HUES48 (cell line): ENCODE measurements around the gene PTPN1.

ENCODE experiments used
- H3K27ac ChIP-seq: one replicate; pipeline ENCODE4 v1.7.0; 2013; ENCODE audit warnings: low read depth, low read length, inconsistent platforms
- H3K27me3 ChIP-seq: 2 replicates; pipeline ENCODE4 v1.6.1; 2013; ENCODE audit warnings: mild to moderate bottlenecking, low read length; ENCODE audit not compliant: control insufficient read depth, insufficient read depth
- H3K36me3 ChIP-seq: 2 replicates; pipeline ENCODE4 v1.6.1; 2013; ENCODE audit warnings: low read length; ENCODE audit not compliant: control insufficient read depth, insufficient read depth
- H3K4me1 ChIP-seq: 2 replicates; pipeline ENCODE4 v1.6.1; 2013; ENCODE audit warnings: mild to moderate bottlenecking, low read length; ENCODE audit not compliant: control insufficient read depth, insufficient read depth
- H3K4me3 ChIP-seq: 2 replicates; pipeline ENCODE4 v1.5.1; 2013; ENCODE audit warnings: mild to moderate bottlenecking, low read depth, low read length
- H3K9ac ChIP-seq: 2 replicates; pipeline ENCODE4 v1.6.1; 2013; ENCODE audit warnings: mild to moderate bottlenecking, low read depth, low read length, moderate library complexity
- H3K9me3 ChIP-seq: 2 replicates; pipeline ENCODE4 v1.6.1; 2013; ENCODE audit warnings: low read length; ENCODE audit not compliant: control insufficient read depth, insufficient read depth

Gene PTPN1

DNA sequence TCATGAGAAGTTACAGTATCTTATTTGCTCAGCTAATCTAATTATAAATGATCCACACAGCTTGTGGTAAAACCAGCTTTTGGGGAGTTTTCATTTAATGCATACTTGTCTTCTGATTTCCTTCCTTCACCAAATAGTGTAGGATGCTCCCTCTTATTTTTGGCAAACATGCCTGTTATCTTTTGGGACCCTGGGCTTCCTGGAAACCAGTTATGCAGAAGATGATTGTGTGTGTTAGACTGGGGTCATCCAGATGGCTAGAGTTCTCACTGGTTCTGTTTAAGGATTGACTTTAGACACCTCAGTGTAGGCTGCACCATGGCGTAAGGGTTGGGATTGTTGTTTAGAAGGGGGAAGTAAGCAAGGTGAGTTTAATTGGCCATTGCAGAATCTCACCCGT is 61.3 kb downstream of the PTPN1 start:
- Histone ChIP-seq H3K36me3 (peaks cover 43% of the 10 kb centered on the region), H3K27me3 (no peaks in the 10 kb centered on the region), H3K9me3 (no peaks in the 10 kb centered on the region), H3K27ac (no peak overlapping the region), H3K4me1 (no peaks in the 10 kb centered on the region; the same call in 1 of the 2 replicates), H3K4me3 (no peak overlapping the region), H3K9ac (no peak overlapping the region)

- Histone ChIP-seq H3K36me3 (peaks cover 52% of the 10 kb centered on the region), H3K4me3 (no peak overlapping the region), H3K27me3 (no peaks in the 10 kb centered on the region)
These were observed 63.0 kb downstream of the PTPN1 start for GRCh38 chr20:50572938-50573777.

DNA sequence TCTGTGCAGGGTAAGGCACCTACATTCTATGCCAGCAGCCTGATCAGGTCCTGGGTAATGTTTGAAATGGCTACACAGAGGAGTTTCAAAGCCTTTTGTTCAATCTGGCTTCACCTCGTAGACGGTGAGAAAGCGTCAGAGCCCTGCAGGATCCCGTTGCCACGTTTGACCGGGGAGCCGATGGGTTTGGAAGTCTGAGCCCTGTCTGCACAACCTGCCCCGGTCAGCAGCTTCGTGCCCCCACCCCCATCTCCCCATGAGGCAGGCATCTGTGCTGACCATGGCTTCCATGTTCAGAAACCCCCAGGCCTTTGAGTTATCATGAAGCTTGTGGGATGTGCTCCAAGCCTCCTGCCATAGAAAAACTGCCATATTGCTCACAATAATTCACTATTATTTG is 63.9 kb downstream of the PTPN1 start:
- H3K27me3 ChIP-seq, result no peaks in the 10 kb centered on the region
- peaks cover 53% of the 10 kb centered on the region for H3K36me3 ChIP-seq
- no peaks in the 10 kb centered on the region; the same call in 1 of the 2 replicates for H3K4me1 ChIP-seq
- no peak overlapping the region for H3K4me3 ChIP-seq
- H3K9me3 ChIP-seq, result no peaks in the 10 kb centered on the region
- H3K9ac ChIP-seq, result no peak overlapping the region
- H3K27ac ChIP-seq, result no peak overlapping the region

More at GRCh38 chr20:50572938-50573777, 63.0 kb downstream of the PTPN1 start:
- Histone ChIP-seq H3K27ac (no peak overlapping the region), H3K4me1 (no peaks in the 10 kb centered on the region; the same call in 1 of the 2 replicates), H3K9ac (no peak overlapping the region), H3K9me3 (no peaks in the 10 kb centered on the region)

- Histone ChIP-seq H3K27ac (no peak overlapping the region), H3K4me3 (no peak overlapping the region), H3K4me1 (no peaks in the 10 kb centered on the region; the same call in 1 of the 2 replicates), H3K36me3 (peaks cover 53% of the 10 kb centered on the region), H3K27me3 (no peaks in the 10 kb centered on the region), H3K9me3 (no peaks in the 10 kb centered on the region), H3K9ac (no peak overlapping the region)
These were observed 64.4 kb downstream of the PTPN1 start for GRCh38 chr20:50574586-50574985.

DNA sequence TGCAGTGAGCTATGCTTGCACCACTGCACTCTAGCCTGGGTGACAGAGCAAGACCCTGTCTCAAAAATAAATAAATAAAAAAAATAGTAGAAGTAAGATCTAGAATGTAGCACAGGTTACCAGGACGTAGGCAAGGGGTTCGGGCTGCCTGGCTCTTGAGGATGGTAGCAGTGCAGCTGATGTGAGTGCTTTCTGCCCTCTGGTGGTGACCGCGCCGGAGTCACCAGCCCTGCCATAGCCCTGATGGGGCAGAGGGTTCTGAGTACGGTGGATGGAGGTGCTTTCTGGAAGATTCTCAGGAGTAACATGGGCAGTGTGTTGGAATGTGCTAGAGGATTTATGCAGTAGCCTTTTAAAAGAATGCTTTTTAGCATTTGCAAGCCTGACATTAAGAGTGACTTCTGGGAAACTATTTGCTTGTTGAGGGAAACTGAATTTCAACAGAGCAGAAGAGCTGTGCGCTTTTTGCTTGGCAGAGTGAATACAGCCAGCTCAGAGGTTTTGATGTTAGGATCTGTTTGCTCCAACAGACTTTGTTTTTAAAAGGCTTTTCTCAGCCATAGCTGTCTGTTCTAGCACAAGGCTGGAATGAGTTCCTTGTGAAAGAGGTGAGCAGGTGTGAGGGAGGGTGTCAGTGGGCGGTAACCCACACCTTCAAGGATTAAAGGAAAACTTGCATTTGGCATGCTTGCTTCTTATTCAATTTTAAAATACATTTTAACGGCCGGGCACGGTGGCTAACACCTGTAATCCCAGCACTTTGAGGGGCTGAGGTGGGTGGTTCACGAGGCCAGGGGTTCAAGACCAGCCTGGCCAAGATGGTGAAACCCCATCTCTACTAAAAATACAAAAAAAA is 65.9 kb downstream of the PTPN1 start:
- Histone ChIP-seq H3K9me3 (no peaks in the 10 kb centered on the region), H3K27ac (no peak overlapping the region), H3K4me1 (no peaks in the 10 kb centered on the region; the same call in 1 of the 2 replicates), H3K4me3 (no peak overlapping the region), H3K27me3 (no peaks in the 10 kb centered on the region), H3K9ac (no peak overlapping the region), H3K36me3 (peaks cover 61% of the 10 kb centered on the region)

DNA sequence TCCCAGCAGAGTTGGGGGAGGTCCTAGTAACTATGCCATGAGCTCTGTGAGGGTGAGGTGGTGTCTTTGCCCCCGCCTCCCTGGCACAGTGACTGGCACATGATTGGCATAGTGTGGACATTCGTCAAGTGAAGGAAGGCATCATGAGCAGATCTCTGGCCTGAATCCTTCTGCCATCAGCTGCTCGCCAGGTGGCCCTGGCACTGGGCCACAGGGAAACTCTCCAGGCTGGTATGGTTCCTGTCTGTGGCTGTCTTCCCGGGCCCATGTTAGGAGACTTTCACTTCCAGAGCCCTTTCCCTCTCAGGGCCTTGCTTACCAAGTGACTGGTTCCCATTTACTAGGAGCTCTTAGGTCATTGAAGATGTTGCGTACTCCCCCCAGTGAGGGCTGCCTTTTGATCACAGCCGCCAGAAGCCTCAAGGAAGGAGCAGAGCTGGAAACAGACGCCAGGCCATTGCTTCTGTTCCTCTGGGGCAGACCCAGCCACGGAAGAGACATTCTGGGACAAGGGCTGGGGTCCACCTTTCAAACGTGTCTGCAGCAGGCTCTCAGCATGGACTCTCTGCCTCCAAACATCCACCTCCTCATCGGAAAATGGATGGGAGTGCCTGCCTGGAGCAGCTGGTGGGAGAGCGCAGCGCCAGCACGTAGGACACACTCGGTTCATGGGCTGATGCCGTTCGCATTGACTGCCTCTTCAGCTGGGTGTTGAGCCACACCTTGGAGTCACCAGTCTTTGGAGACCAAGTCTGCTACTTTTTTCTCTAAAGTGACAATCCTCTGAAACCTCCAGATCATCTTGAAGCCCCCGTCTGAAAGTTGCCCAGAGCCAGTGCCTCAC is 67.2 kb downstream of the PTPN1 start:
- no peaks in the 10 kb centered on the region for H3K27me3 ChIP-seq
- peaks cover 74% of the 10 kb centered on the region for H3K36me3 ChIP-seq
- H3K4me3 ChIP-seq, result no peak overlapping the region
- H3K9ac ChIP-seq, result no peak overlapping the region
- no peaks in the 10 kb centered on the region for H3K9me3 ChIP-seq
- H3K27ac ChIP-seq, result no peak overlapping the region
- H3K4me1 ChIP-seq, result no peaks in the 10 kb centered on the region; the same call in 1 of the 2 replicates

DNA sequence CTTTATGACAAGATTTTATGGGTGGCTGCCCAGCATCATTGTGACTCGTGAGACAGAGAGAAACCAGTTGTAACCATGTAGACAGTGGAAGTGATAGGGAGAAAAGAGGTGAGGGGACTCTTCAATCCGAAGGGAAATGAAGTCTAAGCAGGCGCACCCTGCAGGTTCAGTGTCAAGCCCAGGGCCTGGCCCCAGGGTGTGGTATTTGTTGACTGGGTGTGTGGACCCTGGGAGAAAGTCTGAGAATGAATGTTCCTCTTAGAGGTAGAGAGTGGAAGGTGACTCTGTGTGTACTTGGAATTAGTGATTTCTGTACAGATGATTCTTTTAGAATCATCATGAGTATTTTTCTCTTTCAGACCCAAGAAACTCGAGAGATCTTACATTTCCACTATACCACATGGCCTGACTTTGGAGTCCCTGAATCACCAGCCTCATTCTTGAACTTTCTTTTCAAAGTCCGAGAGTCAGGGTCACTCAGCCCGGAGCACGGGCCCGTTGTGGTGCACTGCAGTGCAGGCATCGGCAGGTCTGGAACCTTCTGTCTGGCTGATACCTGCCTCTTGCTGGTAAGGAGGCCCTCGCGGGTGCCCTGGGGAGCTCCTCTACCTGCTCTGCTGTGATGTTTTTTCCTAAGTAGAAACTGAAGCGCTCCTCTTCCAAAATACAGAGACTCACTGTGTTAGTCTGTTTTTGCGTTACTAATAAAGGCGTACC is 68.0 kb downstream of the PTPN1 start:
- no peaks in the 10 kb centered on the region for H3K27me3 ChIP-seq
- H3K4me1 ChIP-seq, result no peaks in the 10 kb centered on the region; the same call in 1 of the 2 replicates
- no peak overlapping the region for H3K27ac ChIP-seq
- H3K36me3 ChIP-seq, result peaks cover 82% of the 10 kb centered on the region
- no peak overlapping the region for H3K9ac ChIP-seq
- H3K9me3 ChIP-seq, result no peaks in the 10 kb centered on the region
- no peak overlapping the region for H3K4me3 ChIP-seq

- Histone ChIP-seq H3K36me3 (peaks cover 87% of the 10 kb centered on the region), H3K27ac (no peak overlapping the region), H3K27me3 (no peaks in the 10 kb centered on the region), H3K9ac (no peak overlapping the region), H3K9me3 (no peaks in the 10 kb centered on the region), H3K4me3 (no peak overlapping the region), H3K4me1 (no peaks in the 10 kb centered on the region; the same call in 1 of the 2 replicates)
These were observed 68.6 kb downstream of the PTPN1 start for GRCh38 chr20:50578778-50579165.

GRCh38 chr20:50579511-50579910 is 69.3 kb downstream of the PTPN1 start:
- no peaks in the 10 kb centered on the region; the same call in 1 of the 2 replicates for H3K4me1 ChIP-seq
- no peaks in the 10 kb centered on the region for H3K27me3 ChIP-seq
- no peak overlapping the region for H3K9ac ChIP-seq
- peaks cover 85% of the 10 kb centered on the region for H3K36me3 ChIP-seq
- H3K27ac ChIP-seq, result no peak overlapping the region
- H3K9me3 ChIP-seq, result no peaks in the 10 kb centered on the region
- no peak overlapping the region for H3K4me3 ChIP-seq
